NOMO-1 treated with dmso at 0.1 percent for 144 hours (cell line): Measurements from ENCODE around the gene ZNF878.
"Not testable (repeated sequence)": the region's sequence is repeated elsewhere in the genome, so short reads cannot be mapped to it uniquely, and the experiment has no call there.

Source experiments
- DNase-seq: peaks from one replicate; lab custom pipeline; 2025; ENCODE audit not compliant: unreplicated experiment; lab: John Stamatoyannopoulos, UW

Gene ZNF878

GRCh38 chr19:12052497-12053169 is at the start of gene ZNF878:
Gene ZNF878, minus strand, starts transcription at chr19:12052961. Its CDS starts 160 bp downstream, at chr19:12052801.
- no peak for DNase-seq

DNA sequence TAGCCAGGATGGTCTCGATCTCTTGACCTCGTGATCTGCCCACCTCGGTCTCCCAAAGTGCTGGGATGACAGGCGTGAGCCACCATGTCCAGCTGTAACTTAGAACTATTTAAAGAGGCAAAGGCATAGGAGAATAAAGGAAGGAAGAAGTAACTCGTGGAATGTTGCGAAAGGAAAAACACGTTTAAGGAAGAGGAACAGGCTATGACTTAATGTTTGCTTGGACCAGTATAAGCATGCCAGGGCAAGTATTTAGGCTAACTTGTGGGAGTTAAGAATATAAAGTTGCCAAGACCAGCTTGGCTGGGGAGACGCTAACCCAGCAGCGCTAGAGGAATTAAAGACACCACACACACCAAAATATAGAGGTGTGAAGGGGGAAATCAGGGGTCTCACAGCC is 45.3 kb upstream of the ZNF878 start:
- DNase-seq, result no peak

GRCh38 chr19:12095111-12095790 is 42.5 kb upstream of the ZNF878 start:
- no peak for DNase-seq

DNA sequence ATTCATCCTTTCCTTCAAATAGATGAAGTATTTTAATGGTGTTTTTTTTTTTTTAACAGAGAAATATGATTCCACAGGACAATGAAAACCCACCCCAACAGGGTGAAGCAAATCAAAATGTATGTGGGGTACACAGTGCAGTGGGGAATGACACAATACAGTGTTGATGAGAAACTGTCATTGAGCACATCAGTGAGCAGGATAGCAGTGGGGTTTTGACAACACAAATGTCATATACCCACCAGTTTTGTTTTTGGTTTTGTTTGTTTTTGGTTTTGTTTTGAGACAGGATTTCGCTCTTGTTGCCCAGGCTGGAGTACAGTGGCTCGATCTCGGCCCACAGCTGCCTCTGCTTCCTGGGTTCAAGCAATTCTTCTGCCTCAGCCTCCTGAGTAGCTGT is 41.0 kb upstream of the ZNF878 start:
- DNase-seq, result no peak

GRCh38 chr19:12092956-12093355 is 40.2 kb upstream of the ZNF878 start:
- no peak for DNase-seq

DNA sequence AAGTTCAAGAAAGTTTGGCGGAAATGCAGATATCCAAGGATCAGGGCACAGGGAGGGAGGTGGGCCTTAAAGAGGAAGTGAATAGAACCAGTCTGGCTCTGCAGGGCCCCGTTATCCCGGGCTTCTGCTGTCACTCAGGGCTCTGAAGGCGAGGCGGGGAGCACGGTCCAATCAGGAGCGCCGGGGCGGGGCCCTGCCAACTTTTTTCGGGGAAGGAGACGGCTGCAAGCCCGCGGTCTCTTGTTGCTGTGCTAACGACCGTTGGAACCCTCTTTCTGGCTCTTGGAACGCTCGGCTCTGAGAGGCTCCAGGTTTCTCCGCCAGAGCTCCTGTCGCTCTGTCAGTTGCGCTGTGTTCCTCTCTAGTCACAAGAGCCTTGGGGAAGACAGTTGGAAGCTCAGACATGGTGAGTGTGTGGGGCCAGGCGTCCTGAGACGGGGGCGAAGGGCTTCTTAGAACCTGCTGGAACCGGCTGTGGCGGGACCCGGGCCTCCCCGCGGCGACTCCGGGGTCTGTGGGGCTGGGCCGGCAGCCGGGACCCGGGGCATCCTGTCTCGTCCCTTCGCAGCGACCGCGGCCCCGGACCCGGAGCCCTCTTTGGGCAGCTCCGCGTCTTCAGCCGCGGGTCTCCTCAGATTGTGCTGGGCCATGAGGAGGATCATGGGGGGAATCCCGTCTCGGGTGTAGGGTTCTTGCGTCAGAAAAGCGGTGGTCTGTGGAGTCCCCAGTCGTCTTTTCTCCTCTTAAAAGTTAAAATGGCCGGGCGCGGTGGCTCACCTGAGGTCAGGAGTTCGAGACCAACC is 39.5 kb upstream of the ZNF878 start:
- no peak for DNase-seq

GRCh38 chr19:12090807-12091206 is 38.0 kb upstream of the ZNF878 start:
- no peak for DNase-seq

- no peak for DNase-seq
Measured at GRCh38 chr19:12085074-12085818, 32.5 kb upstream of the ZNF878 start.

DNA sequence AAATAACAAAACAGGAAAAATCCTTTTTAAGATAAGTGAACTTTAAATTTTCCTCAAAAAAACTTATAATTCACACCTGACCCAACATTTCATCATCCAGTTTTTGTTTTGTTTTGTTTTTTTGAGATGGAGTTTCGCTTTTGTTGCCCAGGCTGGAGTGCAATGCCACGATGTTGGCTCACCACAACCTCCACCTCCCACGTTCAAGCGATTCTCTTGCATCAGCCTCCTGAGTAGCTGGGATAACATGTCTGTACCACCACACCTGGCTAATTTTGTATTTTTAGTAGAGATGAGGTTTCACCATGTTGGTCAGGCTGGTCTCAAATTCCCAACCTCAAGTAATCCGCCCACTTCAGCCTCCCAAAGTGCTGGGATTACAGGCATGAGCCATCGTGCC is 30.6 kb upstream of the ZNF878 start:
- DNase-seq, result not testable (repeated sequence)

GRCh38 chr19:12077375-12077774 is 24.6 kb upstream of the ZNF878 start:
- DNase-seq, result no peak

DNA sequence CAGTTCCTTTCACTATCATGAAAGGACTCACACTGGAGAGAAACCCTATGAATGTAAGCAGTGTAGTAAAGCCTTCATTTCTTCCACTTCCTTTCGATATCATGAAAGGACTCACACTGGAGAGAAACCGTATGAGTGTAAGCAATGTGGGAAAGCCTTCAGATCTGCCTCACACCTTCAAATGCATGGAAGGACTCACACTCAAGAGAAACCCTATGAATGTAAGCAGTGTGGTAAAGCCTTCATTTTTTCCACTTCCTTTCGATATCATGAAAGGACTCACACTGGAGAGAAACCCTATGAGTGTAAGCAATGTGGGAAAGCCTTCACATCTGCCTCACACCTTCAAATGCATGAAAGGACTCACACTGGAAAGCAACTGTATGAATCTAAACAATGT is 23.6 kb upstream of the ZNF878 start:
- DNase-seq, result not testable (repeated sequence)

- DNase-seq, result no peak
Measured at GRCh38 chr19:12075538-12076139, 22.9 kb upstream of the ZNF878 start.

GRCh38 chr19:12064590-12065538 is 12.1 kb upstream of the ZNF878 start, which contains the start of gene ZNF844:
Gene ZNF844, plus strand, starts transcription at chr19:12064731. Its CDS starts 143 bp downstream, at chr19:12064874.
- no peak for DNase-seq

- no peak for DNase-seq
Measured at GRCh38 chr19:12055784-12056183, 3.0 kb upstream of the ZNF878 start.

DNA sequence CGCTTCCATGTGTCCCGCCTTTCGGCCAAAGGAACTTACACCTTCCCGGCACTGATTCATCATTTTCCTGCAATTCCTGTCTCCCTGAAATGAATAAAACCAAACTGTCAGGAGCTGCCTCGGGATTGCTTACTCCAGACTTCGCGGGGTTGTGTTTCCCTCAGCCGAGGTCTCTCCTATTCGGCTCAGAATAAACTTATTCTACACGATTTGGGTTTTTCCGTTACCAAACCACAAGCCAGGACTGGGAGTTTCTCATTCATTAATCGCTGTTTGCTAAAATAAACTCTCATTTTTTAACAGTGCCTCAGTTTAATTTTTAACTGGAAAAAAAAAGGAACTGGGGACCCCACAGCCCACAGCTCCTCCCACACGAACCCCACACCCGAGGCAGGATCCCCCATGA is 667 bp downstream of the ZNF878 start:
- DNase-seq, result no peak

- DNase-seq, result no peak
Measured at GRCh38 chr19:12047868-12048267, 4.9 kb downstream of the ZNF878 start.

- no peak for DNase-seq
Measured at GRCh38 chr19:12043752-12044422, 8.9 kb downstream of the ZNF878 start.

GRCh38 chr19:12042893-12043292 is 9.9 kb downstream of the ZNF878 start:
- no peak for DNase-seq
